ENCODE data around the gene JARID2.

- TF ChIP-seq ZFP90 (CRISPR knock-in tag; IDR thresholded peaks at IDR 0.05; ENCODE audit: borderline replicate concordance): no peak
- TF ChIP-seq SMAD1 (CRISPR knock-in tag; IDR thresholded peaks at IDR 0.05; ENCODE audit: borderline replicate concordance, low read depth): no peak
- no peak for TF ChIP-seq ZNF432 (CRISPR knock-in tag; IDR thresholded peaks at IDR 0.05; ENCODE audit: borderline replicate concordance)
- TF ChIP-seq, protein P1, sequence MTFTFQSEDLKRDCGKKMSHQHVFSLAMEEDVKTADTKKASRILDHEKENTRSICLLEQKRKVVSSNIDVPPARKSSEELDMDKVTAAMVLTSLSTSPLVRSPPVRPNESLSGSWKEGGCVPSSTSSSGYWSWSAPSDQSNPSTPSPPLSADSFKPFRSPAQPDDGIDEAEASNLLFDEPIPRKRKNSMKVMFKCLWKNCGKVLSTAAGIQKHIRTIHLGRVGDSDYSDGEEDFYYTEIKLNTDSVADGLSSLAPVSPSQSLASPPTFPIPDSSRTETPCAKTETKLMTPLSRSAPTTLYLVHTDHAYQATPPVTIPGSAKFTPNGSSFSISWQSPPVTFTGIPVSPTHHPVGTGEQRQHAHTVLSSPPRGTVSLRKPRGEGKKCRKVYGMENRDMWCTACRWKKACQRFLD (CRISPR knock-in tag; IDR thresholded peaks at IDR 0.05; ENCODE audit: borderline replicate concordance): no peak
- TF ChIP-seq ZNF333 (CRISPR knock-in tag; IDR thresholded peaks at IDR 0.05; ENCODE audit: borderline replicate concordance): no peak
These were observed 168.4 kb downstream of the JARID2 start for GRCh38 chr6:15414235-15414612.

All from HepG2 (cell line).